IMR-90 (cell line): ENCODE data around the gene ACSS1. TPM values are rescaled to one million over a fixed set of nuclear protein-coding genes. Genes with fewer than 3 reads are reported as not detected.
A peak's percentile ranks its signal among the peaks of the same experiment; 100 is the strongest.

Experiments
- ATAC-seq: fragments of 200-7000 bp; cut with Tn5 transposase; 2 replicates; pipeline ENCODE4 v1.9.1; 2020; ENCODE audit warnings: low read depth, mild to moderate bottlenecking, moderate library complexity
- BruUV-seq: library from RNA; stranded (reverse); fragments of 400-500 nt; replicated peaks from 2 replicates; lab custom pipeline; 2021; lab: Mats Ljungman, UMichigan
- CTCF ChIA-PET: fragments of 300-600 bp; formaldehyde crosslinking; extraction: SDS; loops from one replicate; lab custom pipeline; 2021; ENCODE audit warnings: antibody characterized with exemption; lab: Yijun Ruan, JAX
- POLR2A ChIA-PET: fragments of 300-600 bp; sonication (Branson Sonifier 250); formaldehyde crosslinking; loops from one replicate; lab custom pipeline; 2022; ENCODE audit warnings: antibody characterized with exemption; ENCODE audit not compliant: unreplicated experiment; lab: Charles Lee
- DNase-seq: peaks from one replicate; pipeline ENCODE4 v3.0.0; 2013
- H2AFZ ChIP-seq: replicated peaks from 2 replicates; pipeline ENCODE3; 2013; ENCODE audit warnings: low read length, mild to moderate bottlenecking; ENCODE audit not compliant: poor library complexity
- H2AK5ac ChIP-seq: 2 replicates; pipeline ENCODE4 v1.6.1; 2013; ENCODE audit warnings: low read depth, low read length, inconsistent platforms
- H2AK9ac ChIP-seq: replicated peaks from 2 replicates; pipeline ENCODE3; 2013; ENCODE audit warnings: mild to moderate bottlenecking, low read depth, low read length, moderate library complexity; ENCODE audit not compliant: poor library complexity
- H2BK120ac ChIP-seq: 2 replicates; pipeline ENCODE4 v1.6.1; 2013; ENCODE audit warnings: low read depth, low read length, inconsistent platforms
- H2BK15ac ChIP-seq: 3 replicates; pipeline ENCODE4 v1.6.1; 2013; ENCODE audit warnings: low read depth, low read length, inconsistent platforms
- H2BK20ac ChIP-seq: 2 replicates; pipeline ENCODE4 v1.6.1; 2013; ENCODE audit warnings: low read depth, mild to moderate bottlenecking, inconsistent platforms, low read length, moderate library complexity
- H2BK5ac ChIP-seq: 2 replicates; pipeline ENCODE4 v1.6.1; 2013; ENCODE audit warnings: mild to moderate bottlenecking, low read depth, low read length, inconsistent platforms; ENCODE audit not compliant: poor library complexity, severe bottlenecking
- H3K14ac ChIP-seq: replicated peaks from 2 replicates; pipeline ENCODE4 v1.6.1; 2013; ENCODE audit warnings: low read depth, low read length, inconsistent platforms
- H3K18ac ChIP-seq: 2 replicates; pipeline ENCODE4 v1.6.1; 2013; ENCODE audit warnings: low read depth, low read length, control low read depth
- H3K23ac ChIP-seq: 2 replicates; pipeline ENCODE4 v1.6.1; 2013; ENCODE audit warnings: low read depth, low read length, inconsistent platforms
- H3K27ac ChIP-seq: 2 replicates; pipeline ENCODE4 v1.5.1; 2013; ENCODE audit warnings: mild to moderate bottlenecking, control low read depth, low read length; ENCODE audit not compliant: insufficient read depth
- H3K27me3 ChIP-seq: 2 replicates; pipeline ENCODE4 v1.6.1; 2013; ENCODE audit warnings: low read length; ENCODE audit not compliant: control insufficient read depth, insufficient read depth
- H3K36me3 ChIP-seq: 2 replicates; pipeline ENCODE4 v1.6.1; 2013; ENCODE audit warnings: low read length, mixed read lengths; ENCODE audit not compliant: control insufficient read depth, insufficient read depth
- H3K4ac ChIP-seq: 2 replicates; pipeline ENCODE4 v1.6.1; 2013; ENCODE audit warnings: low read depth, low read length, inconsistent platforms
- H3K4me1 ChIP-seq: 2 replicates; pipeline ENCODE4 v1.6.1; 2013; ENCODE audit warnings: low read length, mixed read lengths; ENCODE audit not compliant: control insufficient read depth, insufficient read depth
- H3K4me2 ChIP-seq: 2 replicates; pipeline ENCODE4 v1.6.1; 2013; ENCODE audit warnings: low read depth, mild to moderate bottlenecking, control low read depth, low read length, moderate library complexity
- H3K4me3 ChIP-seq: 2 replicates; pipeline ENCODE4 v1.5.1; 2013; ENCODE audit warnings: low read depth, mild to moderate bottlenecking, control low read depth, low read length, moderate library complexity; ENCODE audit not compliant: insufficient read depth
- H3K56ac ChIP-seq: 2 replicates; pipeline ENCODE4 v1.6.1; 2013; ENCODE audit warnings: low read length, inconsistent platforms; ENCODE audit not compliant: insufficient read depth; ENCODE audit errors: extremely low read depth
- H3K79me1 ChIP-seq, 2 experiments: 2 replicates each; pipeline ENCODE4 v1.6.1; 2013; ENCODE audit warnings: low read length in 2 of 2, inconsistent platforms in 1 of 2, low read depth in 1 of 2
- H3K9ac ChIP-seq: 2 replicates; pipeline ENCODE4 v1.6.1; 2013; ENCODE audit warnings: low read depth, low read length, control low read depth
- H3K9me1 ChIP-seq: 2 replicates; pipeline ENCODE4 v1.6.1; 2013; ENCODE audit warnings: low read length, inconsistent platforms; ENCODE audit not compliant: insufficient read depth
- H3K9me3 ChIP-seq: 2 replicates; pipeline ENCODE4 v1.6.1; 2013; ENCODE audit warnings: low read length; ENCODE audit not compliant: control insufficient read depth, insufficient read depth
- H4K20me1 ChIP-seq: 2 replicates; pipeline ENCODE4 v1.6.1; 2013; ENCODE audit warnings: low read length, inconsistent platforms; ENCODE audit not compliant: insufficient read depth
- H4K5ac ChIP-seq: 2 replicates; pipeline ENCODE4 v1.6.1; 2013; ENCODE audit warnings: mild to moderate bottlenecking, low read depth, low read length, control low read depth
- H4K8ac ChIP-seq, 2 experiments: 2 replicates each; pipeline ENCODE4 v1.6.1; 2013; ENCODE audit warnings: low read depth in 2 of 2, low read length in 2 of 2, control low read depth in 1 of 2, inconsistent platforms in 1 of 2
- H4K91ac ChIP-seq: 2 replicates; pipeline ENCODE4 v1.6.1; 2013; ENCODE audit warnings: low read depth, low read length, inconsistent platforms; ENCODE audit not compliant: insufficient read depth
- BHLHE40 ChIP-seq: fragments of 150-350 bp; IDR thresholded peaks from 2 replicates; pipeline ENCODE4 v1.6.1; 2016; ENCODE audit warnings: mild to moderate bottlenecking, low read depth, low read length
- CEBPB ChIP-seq: IDR thresholded peaks from 2 replicates; pipeline ENCODE4 v1.6.1; 2012; ENCODE audit warnings: low read depth, low read length, improper control_type of control experiment
- CHD1 ChIP-seq: IDR thresholded peaks from 2 replicates; pipeline ENCODE4 v1.6.1; 2012; ENCODE audit warnings: low read depth, low read length, improper control_type of control experiment
- ELK1 ChIP-seq: fragments of 150-350 bp; IDR thresholded peaks from 2 replicates; pipeline ENCODE4 v1.6.1; 2016; ENCODE audit warnings: low read depth, mild to moderate bottlenecking, low read length, moderate library complexity, borderline replicate concordance
- FOS ChIP-seq: fragments of 150-350 bp; IDR thresholded peaks from 2 replicates; pipeline ENCODE4 v1.6.1; 2016; ENCODE audit warnings: low read depth, low read length
- MAZ ChIP-seq: IDR thresholded peaks from 2 replicates; pipeline ENCODE4 v1.6.1; 2012; ENCODE audit warnings: low read depth, mild to moderate bottlenecking, low read length, improper control_type of control experiment, moderate library complexity, borderline replicate concordance
- MXI1 ChIP-seq: IDR thresholded peaks from 2 replicates; pipeline ENCODE4 v1.6.1; 2012; ENCODE audit warnings: low read depth, mild to moderate bottlenecking, low read length, moderate library complexity, borderline replicate concordance
- NFE2L2 ChIP-seq: fragments of 150-350 bp; IDR thresholded peaks from 2 replicates; pipeline ENCODE4 v1.6.1; 2016; ENCODE audit warnings: low read depth, mild to moderate bottlenecking, low read length
- POLR2A ChIP-seq: IDR thresholded peaks from 2 replicates; pipeline ENCODE4 v1.6.1; 2012; ENCODE audit warnings: mild to moderate bottlenecking, low read depth, low read length
- RAD21 ChIP-seq: IDR thresholded peaks from 2 replicates; pipeline ENCODE4 v1.6.1; 2012; ENCODE audit warnings: low read length, improper control_type of control experiment
- RCOR1 ChIP-seq: IDR thresholded peaks from 2 replicates; pipeline ENCODE4 v1.6.1; 2012; ENCODE audit warnings: mild to moderate bottlenecking, low read length, improper control_type of control experiment; ENCODE audit not compliant: insufficient replicate concordance
- RFX5 ChIP-seq: IDR thresholded peaks from 2 replicates; pipeline ENCODE4 v1.8.0; 2012; ENCODE audit warnings: low read depth, mild to moderate bottlenecking, low read length, moderate library complexity
- SMC3 ChIP-seq: fragments of 150-350 bp; IDR thresholded peaks from 2 replicates; pipeline ENCODE4 v1.6.1; 2016; ENCODE audit warnings: low read depth, mild to moderate bottlenecking, antibody characterized with exemption, low read length, moderate library complexity
- USF2 ChIP-seq: fragments of 150-350 bp; IDR thresholded peaks from 2 replicates; pipeline ENCODE4 v1.6.1; 2017; ENCODE audit warnings: mild to moderate bottlenecking, antibody characterized with exemption, low read length, low read depth
- WGBS, 2 experiments: methylation state at CpG; one replicate each; pipeline versions ENCODE4 v1.1.5 to v1.1.7; 2013; ENCODE audit warnings: missing lambda C conversion rate in 2 of 2; ENCODE audit not compliant: insufficient read length in 1 of 2; ENCODE audit errors: extremely low coverage in 2 of 2; 5-methylcytosine and 5-hydroxymethylcytosine counted together
- dilution Hi-C: fragments of 300-500 bp; cut with HindIII; formaldehyde crosslinking; loops from one replicate; pipeline ENCODE4 v1.14.3; 2018; ENCODE audit warnings: low sequenced_read_pairs; ENCODE audit not compliant: unreplicated experiment
- in situ Hi-C: fragments of 300-500 bp; cut with MboI; formaldehyde crosslinking; loops from 3 replicates; pipeline ENCODE4 v1.14.3; 2019; ENCODE audit warnings: low sequenced_read_pairs, inconsistent platforms, mixed read lengths
- intact Hi-C: fragments of 100-400 bp; cut with micrococcal nuclease; formaldehyde crosslinking; loops from 2 replicates; pipeline ENCODE4 v1.10.0; 2022
- polyA plus RNA-seq, 3 experiments: library from polyadenylated mRNA; depleted of rRNA; stranded (reverse); fragments of >200 nt; gene quantifications; 2 replicates each; pipeline ENCODE4 v1.2.3, GENCODE V29; 2012; ENCODE audit warnings: low replicate concordance in 1 of 3
- total RNA-seq: library from RNA; depleted of rRNA; stranded (reverse); fragments of >200 nt; gene quantifications from 2 replicates; pipeline ENCODE4 v1.2.3, GENCODE V29; 2012

The ACSS1 gene
- total and polyA plus RNA-seq, 2 of the 4 experiments (the other 2 are of a cell fraction): 0.72 to 1.2 TPM

- no peak overlapping the region for H2AK5ac ChIP-seq
- H2BK20ac ChIP-seq: no peak overlapping the region
- H3K4ac ChIP-seq: no peak overlapping the region
- H3K4me1 ChIP-seq: peaks cover 2% of the 10 kb centered on the region; the same call in 1 of the 2 replicates
- H3K14ac ChIP-seq: no peak overlapping the region
- H3K56ac ChIP-seq: no peak overlapping the region
- H3K9me3 ChIP-seq: no peaks in the 10 kb centered on the region
- H3K36me3 ChIP-seq: no peaks in the 10 kb centered on the region
- peak overlapping the region; percentile 57 for H2AK9ac ChIP-seq
- no peak overlapping the region for H4K91ac ChIP-seq
- DNase-seq (peak; percentile 4), ATAC-seq (no peak)
- no peak overlapping the region for H3K27ac ChIP-seq
- H2BK5ac ChIP-seq: no peak overlapping the region
- no TSS peak for BruUV-seq
- H3K4me2 ChIP-seq: no peak overlapping the region
- no peak overlapping the region for H2AFZ ChIP-seq
- H2BK120ac ChIP-seq: no peak overlapping the region
- WGBS, 2 experiments: 81% methylated on average over 4 of the region's 12 CpGs; no CpG with 5 or more reads in 1 of the 2 experiments
- H3K4me3 ChIP-seq: no peak overlapping the region
- POLR2A ChIA-PET: no interaction called here
- CTCF ChIA-PET: interaction anchor here (1.1 kb wide), 1 partner anchor 66 kb away, joined by 3 read pairs; no protein-coding TSS in a partner anchor
- H3K23ac ChIP-seq: 0 out of 2 replicates have a peak overlapping the region, but pooled peaks have one; percentile 25
- H2BK15ac ChIP-seq: no peak overlapping the region
- dilution Hi-C loops: no loop called here
- no peak overlapping the region for H4K5ac ChIP-seq
- peaks cover 32% of the 10 kb centered on the region for H3K27me3 ChIP-seq
- no peaks in the 10 kb centered on the region for H3K9me1 ChIP-seq
- intact Hi-C loops: no loop called here
- H4K20me1 ChIP-seq: no peaks in the 10 kb centered on the region
- H3K79me1 ChIP-seq: no peaks in the 10 kb centered on the region
- in situ Hi-C loops: loop anchor here (5.0 to 25.0 kb wide), 5 partner anchors 63 to 863 kb away; partner anchors contain the start of genes NINL and ZNF337
- H3K9ac ChIP-seq: no peak overlapping the region
- H4K8ac ChIP-seq: no peak overlapping the region
- H3K18ac ChIP-seq: no peak overlapping the region
- TF ChIP-seq NFE2L2 (no peak), CEBPB (no peak), CHD1 (no peak), ELK1 (no peak), MAZ (no peak), USF2 (no peak), BHLHE40 (no peak), SMC3 (no peak), RFX5 (no peak), POLR2A (no peak), FOS (no peak), MXI1 (no peak), RCOR1 (no peak), RAD21 (no peak)
Measured at GRCh38 chr20:24998631-24999445, 59.1 kb downstream of the ACSS1 start.
